Fibroblast of peridontal ligament (primary cell): ENCODE data around the gene GALNTL6.

Experiments used
- DNase-seq: peaks from one replicate; pipeline ENCODE4 v3.0.0-alpha.2; 2010; ENCODE audit errors: extremely low read depth

GALNTL6 gene

GRCh38 chr4:172983631-172984030 is 1170.4 kb downstream of the GALNTL6 start:
- no peak for DNase-seq

- DNase-seq: no peak
Observed at GRCh38 chr4:172985552-172985951, 1172.3 kb downstream of the GALNTL6 start.

- DNase-seq: no peak
Observed at GRCh38 chr4:172986114-172986513, 1172.9 kb downstream of the GALNTL6 start.

DNA sequence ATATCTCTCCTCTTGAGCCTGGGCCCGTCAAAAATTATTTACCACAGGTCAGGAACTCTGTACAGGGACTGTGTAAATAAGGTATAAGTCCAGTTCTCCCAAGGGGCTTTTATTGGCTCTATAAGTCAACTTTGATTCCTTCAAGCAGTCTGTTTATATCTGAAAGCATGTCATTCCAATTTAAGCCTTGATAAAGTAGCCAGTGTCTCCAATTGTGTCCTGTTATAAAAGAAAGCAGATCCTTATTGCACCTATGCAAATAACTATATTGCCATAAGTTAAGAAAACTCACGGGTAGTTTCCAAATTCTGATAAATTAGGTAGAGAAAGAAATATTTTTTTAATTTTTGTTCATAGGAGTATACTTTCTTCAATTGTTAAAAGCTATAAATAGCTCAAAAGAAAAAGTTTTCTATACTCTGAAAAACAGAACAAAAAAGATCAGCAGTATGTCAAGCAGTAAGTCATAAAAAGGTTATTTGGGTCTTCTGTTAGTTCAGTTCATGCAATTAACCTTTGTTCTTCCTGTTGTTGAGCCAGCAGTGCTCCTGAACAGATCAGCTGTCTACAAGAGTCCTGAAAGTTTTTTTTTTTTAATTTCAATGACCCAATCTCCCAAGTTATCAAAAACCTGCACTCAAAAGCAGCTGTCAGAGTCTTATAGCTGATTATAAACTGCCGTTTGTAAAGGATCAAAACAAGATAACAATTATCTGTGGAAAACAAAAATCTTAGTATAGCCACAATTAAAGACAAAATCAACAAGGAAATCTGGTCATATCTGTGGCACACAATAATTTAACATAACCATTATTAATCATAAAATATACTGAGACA is 1177.0 kb downstream of the GALNTL6 start:
- no peak for DNase-seq

DNA sequence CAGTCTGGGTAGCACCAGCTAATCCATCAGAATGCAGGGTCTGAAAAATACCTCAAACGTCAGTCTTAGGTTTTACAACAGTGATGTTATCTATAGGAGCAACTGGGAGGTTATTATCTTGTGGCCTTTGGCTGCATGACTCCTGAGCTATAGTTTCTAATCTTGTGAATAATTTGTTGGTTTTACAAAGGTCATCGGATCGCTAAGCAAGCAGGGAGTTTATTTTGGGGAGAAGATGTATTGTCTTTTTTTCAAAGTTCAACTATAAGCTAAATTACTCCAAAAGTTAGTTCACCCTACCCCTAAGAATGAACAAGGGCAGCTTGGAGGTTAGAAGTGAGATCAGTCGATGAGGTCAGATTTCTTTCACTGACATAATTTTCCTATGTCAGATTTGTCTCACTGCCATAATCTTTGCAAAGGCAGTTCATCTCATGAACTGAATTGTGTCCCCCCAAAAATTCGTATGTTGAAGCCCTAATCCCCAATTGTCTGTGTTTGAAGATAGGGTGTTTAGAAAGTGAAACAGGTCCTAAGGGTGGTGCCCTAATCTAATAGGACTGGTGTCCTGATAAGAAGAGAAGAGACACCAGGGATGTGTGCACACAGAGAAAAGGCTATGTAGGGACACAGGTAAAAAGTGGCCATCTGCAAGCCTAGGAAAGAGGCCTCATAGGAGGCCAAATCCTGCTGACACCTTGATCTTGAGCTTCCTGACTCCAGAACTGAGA is 1179.6 kb downstream of the GALNTL6 start:
- no peak for DNase-seq

DNA sequence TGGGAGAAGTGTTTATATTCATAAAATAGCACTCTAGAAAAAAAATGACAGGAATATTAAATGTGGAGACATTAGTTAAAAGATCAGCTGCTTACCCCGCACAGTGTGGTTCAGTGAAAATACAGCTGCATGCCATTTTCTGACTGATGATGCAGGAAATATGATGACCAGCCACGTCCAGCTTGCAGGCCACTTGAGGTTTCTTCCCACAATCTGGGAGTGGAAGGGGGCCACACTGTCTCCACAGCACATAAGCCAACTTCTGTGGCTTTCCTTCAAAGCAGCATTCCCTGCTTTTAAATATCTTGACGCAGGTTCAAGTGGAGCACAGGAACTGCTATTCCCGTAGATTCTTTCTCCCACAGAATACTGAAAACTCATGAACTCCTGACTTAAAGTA is 1182.0 kb downstream of the GALNTL6 start:
- peak; percentile 61 for DNase-seq

DNA sequence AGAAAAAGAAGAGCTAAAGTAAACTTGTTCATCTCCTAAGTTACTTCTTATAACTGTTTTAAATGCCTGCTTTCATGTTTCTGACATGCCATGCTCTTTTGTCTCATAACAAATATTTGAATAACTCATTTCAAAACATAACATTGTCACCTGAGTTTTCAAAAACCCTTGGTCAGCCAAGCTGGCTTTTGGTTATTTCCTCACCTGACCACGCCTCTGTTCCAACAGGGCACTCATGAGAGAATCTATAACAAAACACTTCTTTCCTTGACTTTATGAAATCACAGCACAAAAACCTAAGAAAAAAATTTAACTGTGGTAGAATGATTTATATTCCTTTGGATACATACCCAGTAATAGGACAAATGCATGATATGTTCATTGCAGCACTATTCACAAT is 1182.5 kb downstream of the GALNTL6 start:
- no peak for DNase-seq

GRCh38 chr4:172996571-172997216 is 1183.5 kb downstream of the GALNTL6 start:
- DNase-seq: peak; percentile 85

- no peak for DNase-seq
Observed at GRCh38 chr4:172997217-172997609, 1184.0 kb downstream of the GALNTL6 start.

DNA sequence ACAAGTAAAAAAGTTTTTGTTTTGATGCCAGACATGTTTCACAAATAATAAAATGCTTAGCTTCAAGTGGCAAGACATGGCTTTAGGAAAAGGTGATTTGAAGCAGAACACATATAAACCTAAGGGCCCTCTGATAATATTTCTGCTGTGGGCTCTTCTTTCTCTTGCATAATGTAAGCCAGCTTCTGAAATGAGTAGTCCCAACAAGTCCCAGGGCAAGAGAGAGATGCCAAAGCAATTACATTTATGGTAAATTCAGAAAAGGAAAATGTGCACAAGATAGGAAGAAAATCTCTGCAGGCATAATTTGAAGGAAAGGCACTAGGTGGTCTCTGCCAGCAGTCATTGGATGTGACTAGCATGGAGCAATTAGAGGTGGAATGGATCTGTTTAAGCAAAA is 1184.7 kb downstream of the GALNTL6 start:
- peak; percentile 35 for DNase-seq

DNA sequence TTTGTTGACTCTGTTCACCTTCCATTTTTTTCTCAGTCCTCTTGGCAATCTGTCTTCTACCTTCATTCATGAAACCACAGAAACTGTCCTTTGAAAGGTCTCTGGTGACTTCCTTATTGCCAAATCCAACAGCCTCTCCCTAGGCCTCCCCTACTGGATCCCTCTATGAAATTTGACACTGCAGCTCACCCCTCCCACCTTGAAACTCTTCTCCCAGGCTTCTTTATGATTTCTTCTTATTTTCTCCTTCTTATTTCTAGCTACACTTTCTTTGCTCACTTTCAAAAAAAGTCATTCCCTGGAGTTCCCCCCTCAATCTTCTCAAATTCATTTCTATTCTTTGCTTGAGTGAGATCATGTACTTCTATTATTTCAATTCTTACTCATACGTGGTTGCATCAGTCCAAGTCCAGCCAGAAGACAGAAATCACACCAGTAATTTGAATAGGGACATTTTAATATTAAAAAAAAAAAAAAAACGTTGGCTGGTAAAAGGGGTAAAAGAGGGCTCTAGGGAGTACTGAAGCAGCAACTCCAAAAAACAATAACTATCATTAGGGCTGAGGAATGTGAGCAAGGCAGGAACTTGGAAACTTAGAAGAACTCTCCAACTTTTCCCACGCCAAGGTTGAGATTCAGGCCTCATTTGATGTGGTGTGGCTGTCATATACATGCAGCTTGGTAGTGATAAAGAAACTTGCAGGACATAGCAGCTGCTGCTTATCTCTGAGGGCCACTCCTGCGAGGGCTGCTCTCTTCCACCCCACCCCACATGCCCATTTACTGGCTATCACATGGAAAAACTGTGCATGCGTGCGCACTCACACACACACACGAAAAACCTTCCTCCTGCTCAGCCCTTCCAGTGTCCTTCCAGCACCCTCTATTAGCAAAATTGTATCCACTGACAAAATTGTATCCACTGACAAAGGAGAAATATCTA is 1185.6 kb downstream of the GALNTL6 start:
- peak; percentile 88 for DNase-seq

DNA sequence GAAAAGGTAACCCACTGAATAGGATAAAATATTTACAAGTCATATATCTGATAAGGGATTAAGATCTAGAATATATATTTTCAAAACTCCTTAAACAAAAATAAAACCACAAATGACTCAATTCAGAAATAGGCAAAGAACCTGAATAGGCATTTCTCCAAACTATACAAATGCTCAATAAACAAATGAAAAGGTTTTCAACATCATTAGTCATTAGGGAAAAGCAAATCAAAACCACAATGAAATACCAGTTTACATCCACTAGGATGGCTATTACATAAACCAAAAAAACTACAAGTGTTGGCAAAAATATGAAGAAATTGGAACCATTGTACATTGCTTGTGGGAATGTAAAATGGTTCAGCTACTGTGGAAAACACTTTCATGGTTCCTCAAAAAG is 1188.4 kb downstream of the GALNTL6 start:
- peak; percentile 77 for DNase-seq

- DNase-seq: no peak
Observed at GRCh38 chr4:173002830-173003561, 1189.8 kb downstream of the GALNTL6 start.

DNA sequence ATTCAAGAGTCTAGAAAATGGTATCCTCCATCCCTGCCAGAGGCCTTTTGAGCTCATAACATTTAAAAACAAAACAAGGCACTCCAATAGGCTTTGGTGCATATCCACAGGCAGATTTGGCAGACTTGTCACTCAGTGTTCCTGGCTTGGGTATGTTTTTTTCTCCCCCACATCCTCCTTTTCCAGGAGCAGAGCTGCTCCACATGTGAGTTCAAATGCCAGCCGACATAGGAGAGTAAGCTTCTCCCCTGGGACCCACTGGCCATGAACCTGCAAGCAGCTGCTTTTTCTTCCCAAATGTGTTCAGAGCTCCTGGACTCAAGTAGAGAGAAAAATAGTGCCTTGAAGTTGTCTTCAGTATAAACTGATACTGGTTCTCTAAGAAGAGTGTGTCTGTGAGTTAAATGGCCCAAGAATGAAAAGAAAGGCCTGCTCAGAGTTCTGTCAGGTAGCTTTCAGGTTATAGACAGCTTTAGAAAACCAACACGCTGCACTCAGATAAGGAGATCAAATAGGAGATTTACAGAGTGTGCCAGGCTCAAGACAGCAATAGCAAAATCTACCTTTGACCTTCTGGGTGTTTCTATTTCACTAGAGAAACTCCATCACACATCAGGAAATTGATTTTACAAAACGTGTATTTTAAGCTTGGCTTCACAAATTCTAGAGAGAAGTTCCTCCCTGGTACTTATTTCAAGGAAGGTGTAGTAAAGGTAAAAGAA is 1192.9 kb downstream of the GALNTL6 start:
- no peak for DNase-seq

DNA sequence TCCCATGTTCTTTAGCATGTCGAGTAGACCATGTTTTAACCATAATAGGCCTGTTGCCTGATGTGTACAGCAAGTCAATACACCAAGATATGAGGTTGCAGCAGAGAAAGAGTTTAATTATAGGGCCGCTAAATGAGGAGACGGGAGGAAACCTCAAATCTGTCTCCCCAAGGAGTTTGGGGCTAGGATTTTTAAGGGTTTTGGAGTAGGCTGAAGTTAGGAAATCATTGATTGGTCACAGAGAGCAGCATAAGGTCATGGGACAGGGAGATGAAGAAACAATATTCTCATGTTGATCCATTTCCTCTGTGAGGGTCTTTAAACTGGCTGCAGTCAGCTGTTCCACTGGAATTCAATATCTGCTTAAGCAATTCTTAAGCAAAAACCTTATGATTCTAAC is 1195.2 kb downstream of the GALNTL6 start:
- DNase-seq: peak; percentile 59

GRCh38 chr4:173009129-173009823 is 1196.1 kb downstream of the GALNTL6 start:
- DNase-seq: peak; percentile 42

DNA sequence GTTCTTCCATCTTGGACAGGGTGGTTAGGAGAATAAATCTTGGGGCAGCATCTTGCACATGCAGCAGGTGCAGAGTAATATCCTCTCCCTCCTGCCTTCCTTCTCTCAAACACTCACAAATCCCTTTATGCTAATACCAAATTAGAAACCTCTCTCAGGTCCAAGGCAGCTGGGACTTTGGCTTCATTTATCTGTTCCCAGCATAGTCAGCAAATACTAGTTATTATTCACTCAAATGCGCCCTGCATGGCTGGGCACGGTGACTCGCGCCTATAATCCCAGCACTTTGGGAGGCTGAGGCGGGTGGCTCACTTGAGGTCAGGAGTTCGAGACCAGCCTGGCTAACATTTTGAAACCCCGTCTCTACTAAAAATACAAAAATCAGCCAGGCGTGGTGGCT is 1199.4 kb downstream of the GALNTL6 start:
- no peak for DNase-seq

DNA sequence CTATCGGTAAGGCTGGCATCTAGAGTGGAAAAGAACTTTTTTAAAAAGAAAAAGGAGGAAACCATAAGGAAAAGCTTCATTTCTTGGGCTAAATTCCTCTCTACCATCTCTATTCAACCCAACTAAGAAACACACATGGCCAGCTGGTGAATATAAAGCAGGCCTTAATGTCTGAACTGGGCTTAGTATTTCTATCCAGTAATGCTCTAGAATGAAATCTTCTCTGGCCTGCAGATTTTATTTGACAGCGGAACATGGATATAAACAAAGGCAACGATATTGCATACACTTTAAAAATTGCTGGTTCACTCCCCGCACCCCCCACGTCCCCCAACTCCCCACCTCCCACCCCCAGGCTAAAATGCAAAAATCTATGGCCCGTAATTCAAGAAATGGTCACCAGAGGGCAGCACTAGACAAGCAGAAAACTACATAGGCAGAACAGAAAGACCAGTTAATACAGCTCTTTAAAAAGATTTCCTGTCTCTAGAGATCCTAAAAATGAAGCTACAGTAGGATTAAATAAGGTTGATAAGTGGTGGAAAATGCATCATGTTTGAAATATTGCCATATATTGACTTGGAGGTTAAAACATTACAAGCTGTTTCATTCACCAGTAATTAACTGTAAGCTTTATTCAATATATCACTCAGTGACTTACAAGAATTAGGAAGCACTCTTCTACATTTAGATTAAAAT is 1200.2 kb downstream of the GALNTL6 start:
- DNase-seq: peak; percentile 68

DNA sequence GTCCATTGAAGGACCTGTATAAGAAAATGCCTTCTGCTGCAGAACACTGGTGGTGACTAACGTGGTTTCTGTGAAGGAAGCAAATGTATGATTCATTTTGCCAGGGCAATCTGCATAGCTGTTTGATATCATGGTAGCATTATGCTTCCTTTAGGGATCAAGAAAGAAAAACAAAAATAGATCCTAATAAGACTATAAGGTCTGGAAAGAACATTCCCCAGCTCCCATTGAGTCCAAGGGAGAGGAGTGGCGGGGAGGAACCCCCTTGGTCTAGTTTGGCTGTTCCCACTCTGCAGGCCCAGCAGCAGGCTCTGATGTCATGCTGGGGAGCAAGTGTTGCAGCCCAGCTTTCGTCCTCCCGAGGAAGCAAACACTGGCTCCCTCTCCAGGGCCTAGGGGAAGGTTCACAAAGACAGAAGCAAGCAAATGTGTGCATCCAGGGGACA is 1200.9 kb downstream of the GALNTL6 start:
- peak; percentile 71 for DNase-seq
